ENCODE data around the gene SLC7A14.

DNA sequence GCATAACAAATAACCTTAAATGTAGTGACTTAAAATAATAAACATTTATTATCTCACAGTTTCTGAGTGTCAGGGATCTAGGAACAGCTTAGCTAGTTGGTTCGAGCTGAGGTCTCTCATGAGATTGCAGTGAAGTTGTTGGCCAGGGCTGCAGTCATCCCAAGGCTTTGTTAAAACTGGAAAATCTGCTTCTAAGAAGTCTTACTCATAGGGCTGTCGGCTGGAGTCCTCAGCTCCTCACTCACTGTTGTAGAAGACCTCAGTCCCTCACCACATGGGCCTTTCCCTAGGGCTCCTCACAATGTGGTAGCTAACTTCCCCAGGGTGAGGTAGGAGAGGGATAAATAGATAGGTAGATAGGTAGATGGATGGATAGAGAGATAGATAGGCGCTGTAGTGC is 20.8 kb upstream of the SLC7A14 start:
- TF ChIP-seq, protein P1, sequence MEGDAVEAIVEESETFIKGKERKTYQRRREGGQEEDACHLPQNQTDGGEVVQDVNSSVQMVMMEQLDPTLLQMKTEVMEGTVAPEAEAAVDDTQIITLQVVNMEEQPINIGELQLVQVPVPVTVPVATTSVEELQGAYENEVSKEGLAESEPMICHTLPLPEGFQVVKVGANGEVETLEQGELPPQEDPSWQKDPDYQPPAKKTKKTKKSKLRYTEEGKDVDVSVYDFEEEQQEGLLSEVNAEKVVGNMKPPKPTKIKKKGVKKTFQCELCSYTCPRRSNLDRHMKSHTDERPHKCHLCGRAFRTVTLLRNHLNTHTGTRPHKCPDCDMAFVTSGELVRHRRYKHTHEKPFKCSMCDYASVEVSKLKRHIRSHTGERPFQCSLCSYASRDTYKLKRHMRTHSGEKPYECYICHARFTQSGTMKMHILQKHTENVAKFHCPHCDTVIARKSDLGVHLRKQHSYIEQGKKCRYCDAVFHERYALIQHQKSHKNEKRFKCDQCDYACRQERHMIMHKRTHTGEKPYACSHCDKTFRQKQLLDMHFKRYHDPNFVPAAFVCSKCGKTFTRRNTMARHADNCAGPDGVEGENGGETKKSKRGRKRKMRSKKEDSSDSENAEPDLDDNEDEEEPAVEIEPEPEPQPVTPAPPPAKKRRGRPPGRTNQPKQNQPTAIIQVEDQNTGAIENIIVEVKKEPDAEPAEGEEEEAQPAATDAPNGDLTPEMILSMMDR (IDR thresholded peaks at IDR 0.05; ENCODE audit: low read length), result no peak
- no peak for TF ChIP-seq EZH2phosphoT487 (IDR thresholded peaks at IDR 0.05; ENCODE audit: low read length)
- TF ChIP-seq EZH2 (optimal IDR thresholded peaks at IDR 0.05; ENCODE audit: low read depth, low read length), result no peak
